Muscle layer of duodenum (tissue), 2 donors: ENCODE data around the gene PRG3.

Experiments used
- H3K27ac ChIP-seq: one replicate; pipeline ENCODE4 v1.7.0; 2013; ENCODE audit warnings: mild to moderate bottlenecking, low read length
- H3K27me3 ChIP-seq: one replicate; pipeline ENCODE4 v1.7.0; 2013; ENCODE audit warnings: low read depth, mild to moderate bottlenecking, control low read depth, low read length
- H3K36me3 ChIP-seq, 2 donors: one replicate each; pipeline ENCODE4 v1.7.0; 2013; ENCODE audit warnings: low read length in 2 of 2, control low read depth in 1 of 2, mild to moderate bottlenecking in 1 of 2; ENCODE audit not compliant: insufficient read depth in 2 of 2, control insufficient read depth in 1 of 2
- H3K4me1 ChIP-seq, 2 donors: one replicate each; pipeline ENCODE4 v1.7.0; 2013; ENCODE audit warnings: low read length in 2 of 2, mild to moderate bottlenecking in 2 of 2, control low read depth in 1 of 2, moderate library complexity in 1 of 2; ENCODE audit not compliant: insufficient read depth in 2 of 2, control insufficient read depth in 1 of 2
- H3K4me3 ChIP-seq, 2 donors: one replicate each; pipeline ENCODE4 v1.7.0; 2013; ENCODE audit warnings: low read length in 2 of 2, low read depth in 1 of 2, mild to moderate bottlenecking in 1 of 2
- H3K9me3 ChIP-seq, 2 donors: one replicate each; pipeline ENCODE4 v1.7.0; 2013; ENCODE audit warnings: low read length in 2 of 2, control low read depth in 1 of 2, mild to moderate bottlenecking in 1 of 2; ENCODE audit not compliant: control insufficient read depth in 1 of 2
- donor health status: healthy.

PRG3 gene

DNA sequence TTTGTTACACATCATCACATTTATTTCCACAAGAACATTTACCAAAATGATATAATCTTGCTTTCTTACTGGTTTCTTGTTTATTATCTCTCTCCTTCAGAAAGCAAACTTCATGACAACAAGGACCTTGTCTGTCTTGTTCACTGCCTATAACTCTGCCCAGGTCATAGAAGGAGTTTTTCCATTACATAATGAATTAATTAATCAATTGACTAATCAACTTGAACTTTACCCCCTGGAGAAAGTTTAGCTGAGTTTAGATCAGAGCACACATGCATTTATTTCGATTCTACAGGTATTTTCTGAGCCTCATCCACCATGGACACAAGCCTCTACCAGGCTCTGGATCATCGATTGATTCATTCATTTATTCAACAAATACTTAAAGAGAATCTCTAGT lies 15.8 kb upstream of the PRG3 start:
- H3K9me3 ChIP-seq: no peaks in the 10 kb centered on the region
- H3K36me3 ChIP-seq: no peaks in the 10 kb centered on the region
- H3K27ac ChIP-seq: no peak overlapping the region
- H3K4me3 ChIP-seq: no peak overlapping the region
- H3K27me3 ChIP-seq: no peaks in the 10 kb centered on the region
- no peaks in the 10 kb centered on the region for H3K4me1 ChIP-seq

DNA sequence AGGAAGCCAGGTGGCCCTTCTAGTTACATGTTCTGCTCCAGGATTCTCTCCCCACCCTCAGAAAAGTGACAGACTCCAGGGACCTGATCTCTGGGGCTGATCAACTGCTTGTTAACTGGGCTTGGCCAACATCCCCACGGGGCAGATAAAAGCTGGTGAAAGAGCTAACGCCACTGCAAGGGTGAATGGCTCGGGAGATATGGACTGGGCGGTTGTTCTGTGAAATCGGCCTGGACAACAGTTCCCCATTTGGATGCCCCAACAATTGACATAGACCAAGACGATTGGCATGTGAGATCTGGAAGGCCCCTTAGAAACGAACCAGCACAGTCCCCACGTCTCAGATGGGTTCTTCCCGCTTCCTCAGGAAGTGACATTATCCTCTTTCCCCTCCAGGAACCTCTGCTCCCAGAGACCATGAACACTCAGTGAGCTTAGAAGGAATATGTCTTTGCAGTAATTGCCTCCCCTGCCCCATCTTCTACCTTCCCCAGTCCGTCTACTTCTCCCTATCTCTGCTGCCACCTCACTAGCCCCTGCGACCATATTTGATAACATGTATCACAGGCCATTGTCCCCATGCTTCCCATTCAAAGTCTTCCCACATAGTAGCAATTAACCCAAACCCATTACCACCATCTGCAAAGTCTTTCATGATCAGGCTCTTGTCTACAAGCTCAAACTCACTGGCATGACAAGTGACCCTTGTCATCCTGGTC lies 15.1 kb upstream of the PRG3 start:
- H3K9me3 ChIP-seq: no peaks in the 10 kb centered on the region
- no peaks in the 10 kb centered on the region for H3K36me3 ChIP-seq
- H3K27ac ChIP-seq: no peak overlapping the region
- H3K4me1 ChIP-seq: no peaks in the 10 kb centered on the region
- no peaks in the 10 kb centered on the region for H3K27me3 ChIP-seq
- no peak overlapping the region for H3K4me3 ChIP-seq

GRCh38 chr11:57394203-57394965 lies 13.4 kb upstream of the PRG3 start:
- no peaks in the 10 kb centered on the region for H3K9me3 ChIP-seq
- H3K36me3 ChIP-seq: no peaks in the 10 kb centered on the region
- H3K4me1 ChIP-seq: no peaks in the 10 kb centered on the region
- no peak overlapping the region for H3K4me3 ChIP-seq
- H3K27ac ChIP-seq: no peak overlapping the region
- no peaks in the 10 kb centered on the region for H3K27me3 ChIP-seq

DNA sequence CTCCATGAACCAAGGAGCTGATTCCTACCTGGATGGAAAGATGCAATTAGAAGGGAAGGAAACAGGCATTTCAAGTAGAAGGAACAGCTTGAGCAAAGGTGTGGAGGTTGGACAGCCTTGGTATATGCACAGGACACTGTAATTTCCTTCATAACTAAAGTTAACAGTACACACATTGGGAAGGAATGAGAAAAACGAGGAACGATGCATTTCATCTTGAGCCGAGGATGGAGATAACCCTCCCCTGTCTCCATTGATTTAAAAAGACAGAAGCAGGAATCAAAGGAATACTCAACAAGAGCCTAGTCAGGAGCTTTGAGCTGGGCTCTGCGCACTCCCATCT lies 11.8 kb upstream of the PRG3 start:
- Histone ChIP-seq H3K36me3 (no peaks in the 10 kb centered on the region), H3K27me3 (no peaks in the 10 kb centered on the region), H3K9me3 (no peaks in the 10 kb centered on the region), H3K4me3 (no peak overlapping the region), H3K27ac (no peak overlapping the region), H3K4me1 (no peaks in the 10 kb centered on the region)

GRCh38 chr11:57392066-57392762 lies 11.3 kb upstream of the PRG3 start:
- Histone ChIP-seq H3K27me3 (no peaks in the 10 kb centered on the region), H3K9me3 (no peaks in the 10 kb centered on the region), H3K36me3 (no peaks in the 10 kb centered on the region), H3K4me1 (no peaks in the 10 kb centered on the region), H3K4me3 (no peak overlapping the region), H3K27ac (no peak overlapping the region)

DNA sequence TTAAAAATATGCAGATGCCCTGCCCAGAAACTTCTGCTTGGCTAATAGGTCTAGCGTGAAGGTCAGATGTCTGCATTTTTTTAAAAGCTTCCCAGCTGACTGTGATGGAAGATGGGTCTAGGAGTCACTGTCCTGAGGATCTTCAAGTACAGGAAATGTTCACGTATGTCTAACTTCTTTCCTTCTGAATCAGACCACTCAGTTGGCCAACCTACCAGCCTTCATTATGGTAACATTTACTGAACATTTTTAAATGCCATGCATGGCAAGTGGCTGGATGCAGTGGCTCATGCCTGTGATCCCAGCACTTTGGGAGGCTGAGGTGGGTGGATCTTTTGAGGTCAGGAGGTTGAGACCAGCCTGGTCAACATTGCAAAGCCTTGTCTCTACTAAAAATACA lies 10.6 kb upstream of the PRG3 start:
- Histone ChIP-seq H3K27ac (no peak overlapping the region), H3K36me3 (no peaks in the 10 kb centered on the region), H3K9me3 (no peaks in the 10 kb centered on the region), H3K4me3 (no peak overlapping the region), H3K4me1 (no peaks in the 10 kb centered on the region), H3K27me3 (no peaks in the 10 kb centered on the region)

DNA sequence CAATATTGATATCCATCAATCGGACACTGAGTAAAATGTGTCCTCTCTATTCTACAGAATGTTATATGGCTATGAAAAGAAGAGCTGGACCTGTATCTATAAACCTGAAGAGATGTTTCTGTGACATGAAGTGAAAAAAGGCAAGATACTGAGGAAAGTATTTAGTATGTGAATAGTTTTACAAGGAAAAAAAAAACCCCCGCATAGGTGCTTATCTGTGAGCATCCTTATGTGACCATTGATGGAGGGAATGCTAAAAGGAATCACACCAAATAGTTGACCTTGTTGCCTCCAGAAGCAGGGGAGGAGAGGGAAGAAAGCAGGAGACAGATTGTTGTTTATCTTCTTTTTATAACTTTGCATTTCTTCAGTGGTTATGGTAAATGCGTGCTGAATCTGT lies 10.2 kb upstream of the PRG3 start:
- H3K27me3 ChIP-seq: no peaks in the 10 kb centered on the region

GRCh38 chr11:57390535-57390934 lies 9.6 kb upstream of the PRG3 start, which contains the start of gene PRG2:
Gene PRG2 (minus strand): TSS chr11:57390650. CDS start chr11:57389944, 706 bp downstream.
- H3K4me3 ChIP-seq: no peak within 1 kb of the TSS
- H3K27me3 ChIP-seq: no peaks in the 10 kb centered on the region
- H3K27ac ChIP-seq: no peak within 1 kb of the TSS
- H3K9me3 ChIP-seq: no peaks in the 10 kb centered on the region
- H3K4me1 ChIP-seq: no peaks in the 10 kb centered on the region
- no peaks in the 10 kb centered on the region for H3K36me3 ChIP-seq

More for the DNA sequence above, 10.2 kb upstream of the PRG3 start:
- no peaks in the 10 kb centered on the region for H3K9me3 ChIP-seq
- H3K4me3 ChIP-seq: no peak overlapping the region
- no peaks in the 10 kb centered on the region for H3K36me3 ChIP-seq
- H3K27ac ChIP-seq: no peak overlapping the region
- H3K4me1 ChIP-seq: no peaks in the 10 kb centered on the region

DNA sequence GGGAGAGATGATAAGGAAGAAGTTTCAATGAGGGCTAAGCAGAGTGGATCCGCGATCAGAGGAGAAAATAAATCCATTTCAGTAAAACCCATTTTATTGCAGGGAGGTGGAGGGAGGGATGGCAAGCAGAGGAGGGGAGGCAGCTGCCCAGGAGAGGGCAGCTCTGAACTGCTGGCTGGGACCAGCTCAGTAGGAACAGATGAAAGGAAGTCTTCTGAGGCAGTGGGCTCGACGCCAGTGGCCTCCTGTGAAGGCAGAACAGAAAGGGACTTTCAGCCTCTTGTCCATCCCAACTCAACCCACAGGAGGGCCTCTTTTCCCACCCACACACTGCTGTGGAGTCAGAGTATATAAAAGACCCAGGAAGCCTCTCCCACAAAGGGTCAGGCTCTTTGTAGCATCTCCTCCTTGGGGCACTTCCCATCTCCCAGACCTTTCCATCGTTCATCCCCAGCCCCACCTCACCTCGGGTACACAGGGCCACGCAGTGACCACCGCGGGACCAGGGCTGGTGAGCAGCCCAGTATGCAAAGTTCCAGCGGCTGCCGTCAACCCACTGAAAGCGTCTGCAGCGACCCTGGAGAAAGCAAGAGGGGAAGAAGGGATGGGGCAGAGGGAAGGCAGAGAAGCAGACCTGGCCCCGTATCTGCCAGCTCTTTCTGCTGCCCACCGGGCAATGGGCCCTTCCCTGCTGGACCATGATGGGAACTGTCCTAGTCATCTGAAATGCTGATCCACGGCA lies 6.5 kb upstream of the PRG3 start:
- Histone ChIP-seq H3K27ac (no peak overlapping the region), H3K4me3 (no peak overlapping the region), H3K27me3 (no peaks in the 10 kb centered on the region), H3K9me3 (no peaks in the 10 kb centered on the region), H3K36me3 (no peaks in the 10 kb centered on the region), H3K4me1 (no peaks in the 10 kb centered on the region)

GRCh38 chr11:57386178-57386940 lies 5.4 kb upstream of the PRG3 start:
- Histone ChIP-seq H3K27ac (no peak overlapping the region), H3K36me3 (no peaks in the 10 kb centered on the region), H3K4me3 (no peak overlapping the region), H3K9me3 (no peaks in the 10 kb centered on the region), H3K4me1 (no peaks in the 10 kb centered on the region), H3K27me3 (no peaks in the 10 kb centered on the region)
